Liver (tissue), 9 donors: ENCODE data around the gene EHD4. TPM values are rescaled to one million over a fixed set of nuclear protein-coding genes. Genes with fewer than 3 reads are reported as not detected.

ENCODE experiments used
- DNase-seq: peaks from one replicate; pipeline ENCODE4 v3.0.0-alpha.2; 2017; ENCODE audit warnings: low spot score
- H3K27ac ChIP-seq, 2 donors: one replicate each; pipeline ENCODE4 v1.7.0; 2013; ENCODE audit warnings: inconsistent platforms in 2 of 2, low read length in 2 of 2, control low read depth in 1 of 2, low read depth in 1 of 2, mild to moderate bottlenecking in 1 of 2
- H3K27me3 ChIP-seq, 4 donors: one replicate each; pipeline versions ENCODE4 v1.6.1 to v1.7.0; 2013; ENCODE audit warnings: low read length in 3 of 4, inconsistent platforms in 1 of 4, mild to moderate bottlenecking in 1 of 4, moderate library complexity in 1 of 4; ENCODE audit not compliant: control insufficient read depth in 4 of 4, insufficient read depth in 4 of 4
- H3K36me3 ChIP-seq, 4 donors: one replicate each; pipeline versions ENCODE4 v1.6.1 to v1.7.0; 2013; ENCODE audit warnings: low read length in 3 of 4, mild to moderate bottlenecking in 3 of 4, low read depth in 1 of 4, moderate library complexity in 1 of 4; ENCODE audit not compliant: control insufficient read depth in 4 of 4, insufficient read depth in 3 of 4
- H3K4me1 ChIP-seq, 4 donors: one replicate each; pipeline versions ENCODE4 v1.6.1 to v1.7.0; 2013; ENCODE audit warnings: low read length in 3 of 4, mild to moderate bottlenecking in 3 of 4, moderate library complexity in 1 of 4; ENCODE audit not compliant: control insufficient read depth in 4 of 4, insufficient read depth in 4 of 4
- H3K4me3 ChIP-seq, 3 donors: one replicate each; pipeline versions ENCODE4 v1.6.1 to v1.7.0; 2013; ENCODE audit warnings: low read length in 3 of 3, control low read depth in 1 of 3, low read depth in 1 of 3, mild to moderate bottlenecking in 1 of 3
- H3K9ac ChIP-seq, 2 donors: one replicate each; pipeline ENCODE4 v1.7.0; 2013; ENCODE audit warnings: low read length in 2 of 2, mild to moderate bottlenecking in 2 of 2, moderate library complexity in 2 of 2, control low read depth in 1 of 2, low read depth in 1 of 2
- H3K9me3 ChIP-seq, 4 donors: one replicate each; pipeline versions ENCODE4 v1.6.1 to v1.7.0; 2013; ENCODE audit warnings: low read length in 3 of 4; ENCODE audit not compliant: control insufficient read depth in 4 of 4
- EGR1 ChIP-seq, 2 donors: IDR thresholded peaks; 2 replicates each; pipeline ENCODE4 v1.6.1; 2016 to 2018; ENCODE audit warnings: antibody characterized with exemption in 2 of 2, low read depth in 2 of 2
- FOXA1 ChIP-seq: IDR thresholded peaks from 2 replicates; pipeline ENCODE4 v1.6.1; 2016; ENCODE audit warnings: antibody characterized with exemption
- FOXA2 ChIP-seq: IDR thresholded peaks from 2 replicates; pipeline ENCODE4 v1.6.1; 2016; ENCODE audit warnings: antibody characterized with exemption
- HNF4A ChIP-seq, 2 donors: conservative IDR thresholded peaks; 2 replicates each; pipeline ENCODE4 v1.6.1; 2016; ENCODE audit warnings: antibody characterized with exemption in 2 of 2, mild to moderate bottlenecking in 2 of 2
- HNF4G ChIP-seq: IDR thresholded peaks from 2 replicates; pipeline ENCODE4 v1.6.1; 2016; ENCODE audit warnings: antibody characterized with exemption
- JUND ChIP-seq, 2 donors: IDR thresholded peaks; 2 replicates each; pipeline ENCODE4 v1.6.1; 2016; ENCODE audit warnings: antibody characterized with exemption in 2 of 2
- NR2F2 ChIP-seq: IDR thresholded peaks from 2 replicates; pipeline ENCODE4 v1.6.1; 2016; ENCODE audit warnings: antibody characterized with exemption
- RAD21 ChIP-seq, 2 donors: IDR thresholded peaks; 2 replicates each; pipeline ENCODE4 v1.6.1; 2016; ENCODE audit warnings: antibody characterized with exemption in 2 of 2, mild to moderate bottlenecking in 2 of 2
- RXRA ChIP-seq, 2 donors: IDR thresholded peaks; 2 replicates each; pipeline ENCODE4 v1.6.1; 2017 to 2018; ENCODE audit warnings: antibody characterized with exemption in 2 of 2, mild to moderate bottlenecking in 1 of 2
- SP1 ChIP-seq: IDR thresholded peaks from 2 replicates; pipeline ENCODE4 v1.6.1; 2018; ENCODE audit warnings: antibody characterized with exemption, mild to moderate bottlenecking
- TAF1 ChIP-seq: conservative IDR thresholded peaks from 2 replicates; pipeline ENCODE4 v1.6.1; 2016; ENCODE audit warnings: antibody characterized with exemption, mild to moderate bottlenecking
- YY1 ChIP-seq: IDR thresholded peaks from 2 replicates; pipeline ENCODE4 v1.6.1; 2016; ENCODE audit warnings: antibody characterized with exemption, mild to moderate bottlenecking
- WGBS: extraction: QIAGEN DNeasy Blood & Tissue Kit; methylation state at CpG from one replicate; pipeline ENCODE4 v1.1.7; 2013; 5-methylcytosine and 5-hydroxymethylcytosine counted together
- polyA plus RNA-seq, 2 donors: library from polyadenylated mRNA; stranded (reverse) in 1 of 2; unstranded in 1 of 2; fragments of 200-250 nt in 1 of 2; fragments of >200 nt in 1 of 2; fragmentation: Nextera tagmentation in 1 of 2; extraction: Ambion mirVana in 1 of 2; gene quantifications; one replicate each; pipeline versions ENCODE4 v1.2.1 to v1.2.3, GENCODE V29; 2013 to 2015
- total RNA-seq, 2 donors: library from RNA; depleted of rRNA; stranded (reverse); fragments of >200 nt; gene quantifications; one replicate each; pipeline ENCODE4 v1.2.3, GENCODE V29; 2014
- TF ChIP-seq, protein P1 (sequence below): IDR thresholded peaks from 2 replicates; pipeline ENCODE4 v1.6.1; 2016; ENCODE audit warnings: antibody characterized with exemption
- TF ChIP-seq, protein P2 (sequence below): fragments of 150-350 bp; IDR thresholded peaks from 2 replicates; pipeline ENCODE4 v1.5.1; 2017; ENCODE audit warnings: improper control_type of control experiment, low read depth, low read length; ENCODE audit not compliant: missing input control
- TF ChIP-seq, protein P3 (sequence below): IDR thresholded peaks from 2 replicates; pipeline ENCODE4 v1.6.1; 2016; ENCODE audit warnings: antibody characterized with exemption, mild to moderate bottlenecking
- TF ChIP-seq, protein P4 (sequence below): IDR thresholded peaks from 2 replicates; pipeline ENCODE4 v1.6.1; 2016; ENCODE audit warnings: antibody characterized with exemption
- TF ChIP-seq, protein P5 (sequence below): IDR thresholded peaks from 2 replicates; pipeline ENCODE4 v1.6.1; 2016; ENCODE audit warnings: antibody characterized with exemption
- donor health status: healthy.
- donor health status: healthy.
- donor health status: healthy.
- donor health status: healthy.
- donor health status: healthy.

EHD4 gene
- total and polyA plus RNA-seq, 4 donors = 3.3 to 10.0 (median 6.2) TPM

DNA sequence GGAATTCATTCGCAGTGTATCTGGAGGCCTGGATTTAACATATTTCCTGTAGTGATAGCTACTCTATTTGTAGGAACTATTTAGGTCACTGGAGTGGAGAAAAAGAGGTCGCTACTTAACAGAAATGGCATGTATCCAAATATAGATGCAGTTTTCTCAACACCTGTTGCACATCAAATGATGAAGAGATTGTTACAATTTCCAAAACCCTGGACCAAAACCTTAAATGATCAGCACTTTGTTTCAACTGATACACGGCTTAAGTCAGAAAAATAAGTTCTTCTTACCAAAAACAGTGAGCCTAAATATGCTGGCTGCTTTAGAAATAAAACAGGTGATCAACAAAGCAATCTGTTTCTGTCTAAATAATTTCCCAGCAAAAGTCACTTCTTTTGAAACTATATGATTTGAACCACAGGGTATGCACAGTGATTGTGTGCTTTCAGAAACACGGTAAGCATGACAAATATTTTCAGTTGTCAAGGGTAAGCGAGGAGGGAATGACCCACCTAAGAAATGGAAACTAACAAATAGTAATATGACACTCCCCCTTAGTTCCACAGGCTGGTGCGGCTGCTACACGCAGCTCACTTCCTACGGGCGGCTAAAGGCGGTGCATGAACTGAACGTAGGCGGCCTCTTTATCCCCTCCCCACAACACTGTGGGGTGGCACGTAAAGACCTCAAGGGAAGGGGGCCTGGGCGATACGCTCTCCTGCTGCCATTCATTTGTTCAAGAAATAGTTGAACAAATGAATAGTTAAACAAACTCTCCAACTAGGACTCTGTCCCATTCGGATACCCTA, 1.1 kb downstream of the EHD4 start:
- DNase-seq = peak; percentile 58
- Histone ChIP-seq H3K4me3 (peak overlapping the region; percentile 69 to 99 (median 84)), H3K36me3 (no peaks in the 10 kb centered on the region), H3K4me1 (peaks cover 2 to 23% (median 12%) of the 10 kb centered on the region in 4 donors), H3K27ac (peak overlapping the region; percentile 86 to 98), H3K27me3 (no peaks in the 10 kb centered on the region), H3K9ac (peak overlapping the region; percentile 75 to 78), H3K9me3 (no peaks in the 10 kb centered on the region)
- TF ChIP-seq NR2F2 (no peak), RXRA (IDR thresholded peaks at IDR 0.05) (peak in 1 of 2 donors; percentile 8), RAD21 (IDR thresholded peaks at IDR 0.05) (peak; percentile 21 to 24), EGR1 (IDR thresholded peaks at IDR 0.05; ENCODE audit: low read depth in 2 of 2) (no peak), FOXA1 (no peak), TAF1 (peak; percentile 74), SP1 (peak; percentile 13), JUND (IDR thresholded peaks at IDR 0.05) (no peak), YY1 (peak; percentile 38), FOXA2 (no peak)
- TF ChIP-seq, protein P1, sequence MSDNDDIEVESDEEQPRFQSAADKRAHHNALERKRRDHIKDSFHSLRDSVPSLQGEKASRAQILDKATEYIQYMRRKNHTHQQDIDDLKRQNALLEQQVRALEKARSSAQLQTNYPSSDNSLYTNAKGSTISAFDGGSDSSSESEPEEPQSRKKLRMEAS = no peak
- TF ChIP-seq, protein P2, sequence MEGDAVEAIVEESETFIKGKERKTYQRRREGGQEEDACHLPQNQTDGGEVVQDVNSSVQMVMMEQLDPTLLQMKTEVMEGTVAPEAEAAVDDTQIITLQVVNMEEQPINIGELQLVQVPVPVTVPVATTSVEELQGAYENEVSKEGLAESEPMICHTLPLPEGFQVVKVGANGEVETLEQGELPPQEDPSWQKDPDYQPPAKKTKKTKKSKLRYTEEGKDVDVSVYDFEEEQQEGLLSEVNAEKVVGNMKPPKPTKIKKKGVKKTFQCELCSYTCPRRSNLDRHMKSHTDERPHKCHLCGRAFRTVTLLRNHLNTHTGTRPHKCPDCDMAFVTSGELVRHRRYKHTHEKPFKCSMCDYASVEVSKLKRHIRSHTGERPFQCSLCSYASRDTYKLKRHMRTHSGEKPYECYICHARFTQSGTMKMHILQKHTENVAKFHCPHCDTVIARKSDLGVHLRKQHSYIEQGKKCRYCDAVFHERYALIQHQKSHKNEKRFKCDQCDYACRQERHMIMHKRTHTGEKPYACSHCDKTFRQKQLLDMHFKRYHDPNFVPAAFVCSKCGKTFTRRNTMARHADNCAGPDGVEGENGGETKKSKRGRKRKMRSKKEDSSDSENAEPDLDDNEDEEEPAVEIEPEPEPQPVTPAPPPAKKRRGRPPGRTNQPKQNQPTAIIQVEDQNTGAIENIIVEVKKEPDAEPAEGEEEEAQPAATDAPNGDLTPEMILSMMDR = peak; percentile 22
- TF ChIP-seq, protein P3, sequence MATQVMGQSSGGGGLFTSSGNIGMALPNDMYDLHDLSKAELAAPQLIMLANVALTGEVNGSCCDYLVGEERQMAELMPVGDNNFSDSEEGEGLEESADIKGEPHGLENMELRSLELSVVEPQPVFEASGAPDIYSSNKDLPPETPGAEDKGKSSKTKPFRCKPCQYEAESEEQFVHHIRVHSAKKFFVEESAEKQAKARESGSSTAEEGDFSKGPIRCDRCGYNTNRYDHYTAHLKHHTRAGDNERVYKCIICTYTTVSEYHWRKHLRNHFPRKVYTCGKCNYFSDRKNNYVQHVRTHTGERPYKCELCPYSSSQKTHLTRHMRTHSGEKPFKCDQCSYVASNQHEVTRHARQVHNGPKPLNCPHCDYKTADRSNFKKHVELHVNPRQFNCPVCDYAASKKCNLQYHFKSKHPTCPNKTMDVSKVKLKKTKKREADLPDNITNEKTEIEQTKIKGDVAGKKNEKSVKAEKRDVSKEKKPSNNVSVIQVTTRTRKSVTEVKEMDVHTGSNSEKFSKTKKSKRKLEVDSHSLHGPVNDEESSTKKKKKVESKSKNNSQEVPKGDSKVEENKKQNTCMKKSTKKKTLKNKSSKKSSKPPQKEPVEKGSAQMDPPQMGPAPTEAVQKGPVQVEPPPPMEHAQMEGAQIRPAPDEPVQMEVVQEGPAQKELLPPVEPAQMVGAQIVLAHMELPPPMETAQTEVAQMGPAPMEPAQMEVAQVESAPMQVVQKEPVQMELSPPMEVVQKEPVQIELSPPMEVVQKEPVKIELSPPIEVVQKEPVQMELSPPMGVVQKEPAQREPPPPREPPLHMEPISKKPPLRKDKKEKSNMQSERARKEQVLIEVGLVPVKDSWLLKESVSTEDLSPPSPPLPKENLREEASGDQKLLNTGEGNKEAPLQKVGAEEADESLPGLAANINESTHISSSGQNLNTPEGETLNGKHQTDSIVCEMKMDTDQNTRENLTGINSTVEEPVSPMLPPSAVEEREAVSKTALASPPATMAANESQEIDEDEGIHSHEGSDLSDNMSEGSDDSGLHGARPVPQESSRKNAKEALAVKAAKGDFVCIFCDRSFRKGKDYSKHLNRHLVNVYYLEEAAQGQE = peak; percentile 56
- TF ChIP-seq, protein P4, sequence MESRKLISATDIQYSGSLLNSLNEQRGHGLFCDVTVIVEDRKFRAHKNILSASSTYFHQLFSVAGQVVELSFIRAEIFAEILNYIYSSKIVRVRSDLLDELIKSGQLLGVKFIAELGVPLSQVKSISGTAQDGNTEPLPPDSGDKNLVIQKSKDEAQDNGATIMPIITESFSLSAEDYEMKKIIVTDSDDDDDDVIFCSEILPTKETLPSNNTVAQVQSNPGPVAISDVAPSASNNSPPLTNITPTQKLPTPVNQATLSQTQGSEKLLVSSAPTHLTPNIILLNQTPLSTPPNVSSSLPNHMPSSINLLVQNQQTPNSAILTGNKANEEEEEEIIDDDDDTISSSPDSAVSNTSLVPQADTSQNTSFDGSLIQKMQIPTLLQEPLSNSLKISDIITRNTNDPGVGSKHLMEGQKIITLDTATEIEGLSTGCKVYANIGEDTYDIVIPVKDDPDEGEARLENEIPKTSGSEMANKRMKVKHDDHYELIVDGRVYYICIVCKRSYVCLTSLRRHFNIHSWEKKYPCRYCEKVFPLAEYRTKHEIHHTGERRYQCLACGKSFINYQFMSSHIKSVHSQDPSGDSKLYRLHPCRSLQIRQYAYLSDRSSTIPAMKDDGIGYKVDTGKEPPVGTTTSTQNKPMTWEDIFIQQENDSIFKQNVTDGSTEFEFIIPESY = no peak
- 6% methylated on average over 16 of the region's 16 CpGs for WGBS

DNA sequence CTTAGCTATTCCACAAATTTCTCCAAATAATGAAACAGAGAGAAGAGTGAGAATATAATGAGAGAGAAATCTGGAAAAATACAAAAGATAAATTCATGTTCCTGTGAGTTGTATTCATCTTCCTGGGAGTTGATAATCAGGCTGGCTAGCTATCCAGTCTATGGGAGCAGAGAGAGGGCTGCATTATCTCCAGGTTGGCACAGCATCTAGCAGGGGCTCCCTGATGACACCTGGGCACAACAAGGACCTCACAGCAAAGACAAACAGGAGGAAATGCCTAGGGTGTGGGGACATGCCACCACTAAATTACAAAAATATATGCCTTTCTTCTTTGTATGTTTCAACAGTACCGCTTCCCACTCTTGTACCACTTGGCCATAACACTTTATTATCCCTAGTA, 1.9 kb downstream of the EHD4 start:
- no peaks in the 10 kb centered on the region for H3K9me3 ChIP-seq
- H3K4me1 ChIP-seq = peaks cover 2 to 27% (median 12%) of the 10 kb centered on the region in 4 donors
- no peak overlapping the region for H3K9ac ChIP-seq
- H3K27me3 ChIP-seq = no peaks in the 10 kb centered on the region
- DNase-seq = no peak
- no peaks in the 10 kb centered on the region for H3K36me3 ChIP-seq
- H3K27ac ChIP-seq = peak overlapping the region; percentile 9 to 15
- H3K4me3 ChIP-seq = peak overlapping the region in 1 of 3 donors; percentile 8
- WGBS = 95% methylated on average over 1 of the region's 1 CpG
- TF ChIP-seq FOXA2 = no peak
- TF ChIP-seq, protein P5, sequence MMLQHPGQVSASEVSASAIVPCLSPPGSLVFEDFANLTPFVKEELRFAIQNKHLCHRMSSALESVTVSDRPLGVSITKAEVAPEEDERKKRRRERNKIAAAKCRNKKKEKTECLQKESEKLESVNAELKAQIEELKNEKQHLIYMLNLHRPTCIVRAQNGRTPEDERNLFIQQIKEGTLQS = no peak
- TF ChIP-seq HNF4G = no peak
- TF ChIP-seq, protein P4 = no peak
- TF ChIP-seq EGR1 (IDR thresholded peaks at IDR 0.05; ENCODE audit: low read depth in 2 of 2) = no peak
- TF ChIP-seq HNF4A (conservative IDR thresholded peaks at IDR 0.05) = no peak
- no peak for TF ChIP-seq JUND (IDR thresholded peaks at IDR 0.05)
- TF ChIP-seq, protein P3 = no peak
- TF ChIP-seq, protein P1 = no peak
- no peak for TF ChIP-seq TAF1
- no peak for TF ChIP-seq SP1
